D721Med (cell line): Measurements from ENCODE around the gene FKBP10.
"Not testable (repeated sequence)": the region's sequence is repeated elsewhere in the genome, so short reads cannot be mapped to it uniquely, and the experiment has no call there.

Experiments
- DNase-seq: peaks from one replicate; pipeline ENCODE4 v3.0.0; 2011; ENCODE audit warnings: low spot score; ENCODE audit not compliant: insufficient read length
- FAIRE-seq: peaks from 2 replicates; lab custom pipeline; 2011; peaks lifted over from hg19 to GRCh38; lab: Jason Lieb, UNC
- TF ChIP-seq, protein P1 (sequence below): IDR thresholded peaks from 2 replicates; pipeline ENCODE4 v1.5.1; 2012; ENCODE audit warnings: mild to moderate bottlenecking, control low read depth; ENCODE audit not compliant: insufficient read depth; ENCODE audit errors: missing control alignments

The FKBP10 gene

DNA sequence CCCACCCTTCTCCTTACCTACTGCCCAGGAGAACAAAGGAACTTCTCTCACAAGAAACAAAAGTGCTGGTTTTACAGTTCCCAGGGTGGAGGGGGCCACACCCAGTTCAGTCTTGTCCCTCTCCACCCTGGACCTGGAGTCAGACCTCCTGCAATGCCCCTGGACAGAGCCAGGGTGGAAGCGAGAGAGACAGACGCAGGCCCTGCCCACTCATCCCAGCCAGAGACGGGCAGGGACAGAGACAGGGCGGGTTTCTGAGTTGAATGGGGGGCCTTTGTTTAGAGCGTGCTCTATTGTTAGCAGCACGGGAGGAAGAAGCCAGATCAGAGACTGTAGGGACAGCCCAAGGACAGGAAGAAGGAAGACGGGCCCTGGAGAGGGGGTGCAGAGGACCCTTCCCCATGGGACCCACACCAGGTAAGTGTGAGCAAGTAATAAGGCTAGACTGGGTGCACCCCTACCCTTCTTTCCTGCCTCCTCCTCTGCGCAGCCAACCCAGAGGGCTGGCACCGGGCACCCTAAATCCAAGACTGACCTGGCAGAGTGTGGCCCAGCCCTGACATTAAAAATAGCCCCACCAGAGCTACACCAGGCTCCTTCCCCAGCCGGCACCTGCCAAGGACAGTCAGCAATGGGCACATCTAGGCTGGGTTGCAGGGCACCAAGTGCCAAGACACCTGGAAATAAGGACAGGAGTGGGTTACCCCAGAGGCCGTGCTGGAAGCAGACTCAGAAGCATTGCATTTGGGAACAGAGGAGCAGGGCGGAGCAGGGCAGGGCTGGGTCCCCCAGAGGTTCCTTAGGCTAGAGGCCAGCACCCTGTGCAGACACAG, 37.2 kb upstream of the FKBP10 start:
- FAIRE-seq: no peak
- no peak for DNase-seq
- TF ChIP-seq, protein P1, sequence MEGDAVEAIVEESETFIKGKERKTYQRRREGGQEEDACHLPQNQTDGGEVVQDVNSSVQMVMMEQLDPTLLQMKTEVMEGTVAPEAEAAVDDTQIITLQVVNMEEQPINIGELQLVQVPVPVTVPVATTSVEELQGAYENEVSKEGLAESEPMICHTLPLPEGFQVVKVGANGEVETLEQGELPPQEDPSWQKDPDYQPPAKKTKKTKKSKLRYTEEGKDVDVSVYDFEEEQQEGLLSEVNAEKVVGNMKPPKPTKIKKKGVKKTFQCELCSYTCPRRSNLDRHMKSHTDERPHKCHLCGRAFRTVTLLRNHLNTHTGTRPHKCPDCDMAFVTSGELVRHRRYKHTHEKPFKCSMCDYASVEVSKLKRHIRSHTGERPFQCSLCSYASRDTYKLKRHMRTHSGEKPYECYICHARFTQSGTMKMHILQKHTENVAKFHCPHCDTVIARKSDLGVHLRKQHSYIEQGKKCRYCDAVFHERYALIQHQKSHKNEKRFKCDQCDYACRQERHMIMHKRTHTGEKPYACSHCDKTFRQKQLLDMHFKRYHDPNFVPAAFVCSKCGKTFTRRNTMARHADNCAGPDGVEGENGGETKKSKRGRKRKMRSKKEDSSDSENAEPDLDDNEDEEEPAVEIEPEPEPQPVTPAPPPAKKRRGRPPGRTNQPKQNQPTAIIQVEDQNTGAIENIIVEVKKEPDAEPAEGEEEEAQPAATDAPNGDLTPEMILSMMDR: no peak

DNA sequence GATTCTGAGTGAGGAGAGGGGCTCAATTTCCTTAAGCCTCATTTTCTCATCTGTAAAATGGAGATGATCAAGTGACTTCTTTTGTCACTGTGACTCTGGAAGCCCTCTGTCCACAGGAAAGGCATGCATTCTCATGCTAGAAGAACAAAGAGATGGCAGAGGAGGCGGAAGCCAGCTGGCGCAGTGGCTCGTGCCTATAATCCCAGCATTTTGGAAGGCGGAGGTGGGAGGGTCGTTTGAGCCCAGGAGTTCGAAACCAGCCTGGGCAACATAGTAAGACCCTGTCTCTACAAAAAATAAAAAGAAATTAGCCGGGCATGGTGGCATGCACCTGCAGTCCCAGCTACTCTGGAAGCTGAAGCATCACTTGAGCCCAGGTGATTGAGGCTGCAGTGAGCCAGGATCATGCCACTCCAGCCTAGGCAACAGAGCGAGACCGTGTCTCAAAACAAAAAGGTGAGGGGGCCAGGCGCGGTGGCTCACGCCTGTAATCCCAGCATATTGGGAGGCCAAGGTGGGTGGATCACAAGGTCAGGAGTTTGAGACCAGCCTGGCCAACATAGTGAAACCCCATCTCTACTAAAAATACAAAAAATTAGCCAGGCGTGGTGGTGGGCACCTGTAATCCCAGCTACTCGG, 36.4 kb upstream of the FKBP10 start:
- not testable (repeated sequence) for FAIRE-seq, DNase-seq

DNA sequence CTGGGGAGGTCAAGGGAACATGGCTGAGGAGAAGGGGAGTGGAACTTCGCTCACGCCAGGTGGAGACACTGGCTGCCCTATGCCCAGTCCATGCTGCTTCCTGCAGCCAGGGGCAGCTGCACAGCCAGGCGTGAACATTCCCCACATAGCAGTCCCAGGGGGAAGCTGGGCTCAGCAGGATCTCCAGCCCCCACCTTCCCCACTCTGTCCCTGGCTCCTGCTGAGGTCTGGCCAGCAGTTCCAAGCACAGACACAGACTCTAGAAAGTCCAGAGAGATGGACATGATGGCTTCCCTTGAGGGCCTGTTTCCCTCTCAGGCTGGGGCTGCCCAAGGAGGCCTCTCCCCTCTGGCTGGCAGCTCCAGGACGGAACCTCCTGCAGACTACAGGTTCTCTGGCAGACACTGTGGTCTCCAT, 35.6 kb upstream of the FKBP10 start:
- DNase-seq (no peak), FAIRE-seq (no peak)
- TF ChIP-seq, protein P1: no peak

DNA sequence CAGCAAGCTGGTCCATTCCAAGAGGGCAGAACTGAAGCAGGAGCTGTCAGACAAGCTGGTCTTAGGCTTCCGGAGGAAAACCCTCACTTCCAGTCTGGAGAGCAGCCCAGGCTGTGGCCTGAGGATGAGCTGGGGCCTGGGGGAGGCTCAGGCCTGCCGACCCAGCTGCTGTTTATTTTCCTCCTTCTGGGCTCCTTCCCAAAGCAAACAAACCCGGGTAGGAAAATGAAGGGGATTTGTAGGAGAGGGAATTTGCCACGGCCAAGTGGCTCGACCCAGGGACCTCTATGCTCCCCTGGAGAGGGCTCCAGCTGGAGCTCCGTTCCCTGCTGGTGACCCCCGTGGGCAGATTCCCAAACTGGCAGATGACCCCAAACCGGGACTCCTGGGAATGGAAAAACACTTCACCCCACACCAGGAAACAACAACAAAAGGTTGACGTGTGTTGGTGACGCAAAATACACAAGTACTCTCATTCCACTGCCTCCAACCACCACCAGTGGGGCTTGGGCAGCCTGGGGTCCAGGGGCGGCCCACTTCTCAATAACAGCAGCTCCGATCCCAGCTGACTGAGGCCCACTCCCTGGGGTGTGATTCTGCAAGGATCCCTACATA, 35.1 kb upstream of the FKBP10 start:
- DNase-seq (no peak), FAIRE-seq (no peak)
- TF ChIP-seq, protein P1: no peak

DNA sequence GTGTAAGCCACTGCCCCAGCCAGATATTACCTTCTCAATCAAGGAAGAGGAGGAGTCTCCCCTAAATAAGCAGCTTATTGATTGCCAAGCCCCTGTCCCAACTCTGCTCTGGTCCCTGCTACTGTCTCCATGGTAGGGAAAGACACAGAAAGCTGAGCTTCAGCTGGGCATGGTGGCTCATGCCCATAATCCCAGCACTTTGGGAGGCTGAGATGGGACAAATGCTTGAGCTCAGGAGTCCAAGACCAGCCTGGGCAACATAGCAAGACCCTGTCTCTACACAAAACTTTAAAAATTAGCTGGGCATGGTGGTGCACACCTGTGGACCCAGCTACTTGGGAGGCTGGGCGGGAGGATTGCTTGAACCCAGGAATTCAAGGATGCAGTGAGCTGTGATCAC, 32.9 kb upstream of the FKBP10 start:
- TF ChIP-seq, protein P1: no peak
- DNase-seq (no peak), FAIRE-seq (no peak)

DNA sequence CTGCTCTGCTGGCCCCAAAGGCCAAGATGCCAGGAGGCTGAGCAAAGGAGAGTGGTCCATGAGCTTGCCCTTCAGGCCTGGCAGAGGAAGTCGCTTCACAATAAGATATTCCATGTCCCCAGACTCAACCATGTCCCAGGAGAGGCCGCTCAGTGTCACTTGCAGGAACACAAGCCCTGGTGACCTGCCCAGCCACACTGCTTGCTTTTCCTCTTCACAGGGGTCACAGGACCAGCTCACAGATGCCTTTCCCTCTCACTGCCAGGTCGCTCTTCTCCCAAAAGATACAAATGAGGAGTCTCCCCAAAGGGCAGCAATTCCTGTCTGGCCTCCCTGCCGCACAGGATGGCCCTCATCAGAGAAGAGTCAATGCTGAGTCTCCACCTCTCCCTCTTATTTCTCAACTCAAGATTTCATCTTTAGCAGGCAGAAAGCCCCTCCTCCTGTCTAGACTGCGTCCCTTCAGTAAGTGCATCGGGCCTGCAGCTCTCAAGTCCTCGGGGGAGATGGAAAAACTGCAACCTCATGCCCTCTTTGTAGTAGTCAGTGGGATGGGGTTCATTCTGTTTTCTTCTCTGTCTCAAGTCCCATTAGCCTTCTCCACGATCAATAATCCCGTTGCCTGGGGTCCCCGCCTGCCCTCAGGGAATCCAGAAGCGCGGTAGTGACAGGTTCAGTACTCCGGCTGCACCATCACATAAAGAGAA, 31.2 kb upstream of the FKBP10 start:
- no peak for DNase-seq
- no peak for FAIRE-seq
- TF ChIP-seq, protein P1: no peak

DNA sequence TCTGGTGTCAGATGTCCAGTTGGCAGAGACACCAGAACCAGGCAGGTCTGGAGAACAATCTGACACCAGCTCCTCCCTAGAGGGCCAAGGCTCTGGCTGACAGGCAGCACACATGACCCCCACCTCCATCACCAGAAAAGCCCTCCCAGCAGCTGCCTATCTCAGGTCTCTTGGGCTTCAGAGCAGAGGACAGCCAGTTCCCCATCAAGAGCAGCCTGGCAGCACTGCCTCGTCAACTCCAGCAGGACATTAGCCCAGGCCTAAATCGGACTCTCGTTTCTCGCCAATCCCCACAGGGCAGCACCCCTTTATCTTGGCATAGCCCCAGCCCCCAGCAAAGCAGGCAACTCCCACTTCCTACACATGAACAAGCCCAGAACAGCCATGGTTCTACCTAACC, 30.7 kb upstream of the FKBP10 start:
- TF ChIP-seq, protein P1: no peak
- DNase-seq (no peak), FAIRE-seq (no peak)
